Femur (tissue), 1 donor: ENCODE data around the gene RAET1L.
A peak's percentile ranks its signal among the peaks of the same experiment; 100 is the strongest.
"Not testable (repeated sequence)": the region's sequence is repeated elsewhere in the genome, so short reads cannot be mapped to it uniquely, and the experiment has no call there.

ENCODE experiments used
- DNase-seq: peaks from one replicate; pipeline ENCODE4 v3.0.0-alpha.2; 2017

Gene RAET1L

GRCh38 chr6:150043501-150044412 is 18.4 kb upstream of the RAET1L start:
- no peak for DNase-seq

- no peak for DNase-seq
These were observed 17.8 kb upstream of the RAET1L start for GRCh38 chr6:150043096-150043495.

DNA sequence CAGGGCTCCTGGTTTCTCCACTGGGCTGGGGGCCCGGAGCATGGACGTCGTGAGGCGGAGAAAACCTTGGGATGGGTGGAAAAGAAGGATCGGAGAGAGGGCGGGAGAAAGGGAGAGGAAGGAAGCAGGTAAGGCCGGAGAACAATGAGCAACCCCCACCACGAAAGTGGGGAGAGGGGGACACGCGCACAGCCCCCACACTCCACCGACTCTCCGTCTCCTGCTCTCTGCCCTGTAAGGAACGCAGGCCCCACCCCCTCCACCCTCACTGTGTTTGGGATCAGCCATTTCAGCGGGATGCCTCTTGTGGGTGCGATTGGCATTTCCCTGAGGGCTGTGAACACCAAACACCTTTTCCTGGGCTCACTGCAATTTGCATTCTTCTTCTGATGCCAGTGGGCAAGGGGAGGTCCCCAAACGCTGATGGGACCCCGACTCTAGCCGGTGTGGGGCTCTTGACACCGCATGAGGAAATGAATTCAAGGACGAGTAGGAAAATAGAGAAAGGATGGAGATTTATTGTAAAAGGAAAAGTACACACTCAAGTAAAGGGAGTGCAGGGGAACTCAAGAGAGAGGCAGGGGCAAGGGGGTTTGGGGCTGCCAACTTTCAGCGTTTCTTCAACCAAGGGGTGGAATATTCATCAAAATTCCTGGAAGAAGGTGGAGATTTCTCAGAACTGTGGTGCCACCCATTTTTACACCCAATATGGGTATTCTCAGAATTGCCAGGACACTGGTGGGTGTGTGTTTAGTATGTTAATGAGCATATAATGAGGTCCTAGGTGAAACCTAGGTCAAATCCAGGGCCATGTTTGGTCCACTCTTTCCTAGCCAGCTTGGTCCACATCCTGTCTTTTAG is 13.1 kb upstream of the RAET1L start:
- DNase-seq, result no peak

- DNase-seq, result no peak
These were observed 12.3 kb upstream of the RAET1L start for GRCh38 chr6:150037526-150038201.

GRCh38 chr6:150036081-150036480 is 10.7 kb upstream of the RAET1L start:
- DNase-seq, result peak; percentile 2

DNA sequence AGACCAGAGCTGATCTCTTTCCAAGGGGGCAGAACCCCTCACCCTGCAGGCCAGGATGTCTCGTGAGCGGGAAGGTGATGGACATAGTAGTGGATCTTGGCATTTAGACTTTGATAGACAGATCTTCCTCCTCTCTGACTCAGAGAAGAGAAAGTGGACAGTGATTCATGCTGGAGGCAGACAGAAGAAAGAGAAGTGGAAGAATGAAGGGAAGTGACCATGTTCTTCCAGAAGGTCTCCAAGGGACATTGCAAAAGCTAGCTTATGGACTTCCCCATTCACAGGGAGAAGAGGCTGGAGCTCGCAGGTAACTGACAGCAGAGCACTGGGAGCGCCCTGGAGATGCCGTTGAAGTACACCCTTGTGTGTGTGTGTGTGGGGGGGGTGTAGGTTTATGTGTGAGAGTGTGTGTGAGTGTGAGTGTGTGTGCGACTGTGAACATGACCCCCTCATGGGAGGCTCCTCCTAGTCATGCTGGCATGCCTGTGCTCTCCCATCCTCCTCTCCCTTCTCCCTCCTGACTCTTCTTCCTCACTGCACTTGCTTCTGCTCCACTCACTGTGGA is 8.0 kb upstream of the RAET1L start:
- DNase-seq, result no peak

GRCh38 chr6:150032598-150032997 is 7.3 kb upstream of the RAET1L start:
- DNase-seq, result no peak

- no peak for DNase-seq
These were observed 5.3 kb upstream of the RAET1L start for GRCh38 chr6:150030611-150031010.

GRCh38 chr6:150029749-150030148 is 4.4 kb upstream of the RAET1L start:
- no peak for DNase-seq

DNA sequence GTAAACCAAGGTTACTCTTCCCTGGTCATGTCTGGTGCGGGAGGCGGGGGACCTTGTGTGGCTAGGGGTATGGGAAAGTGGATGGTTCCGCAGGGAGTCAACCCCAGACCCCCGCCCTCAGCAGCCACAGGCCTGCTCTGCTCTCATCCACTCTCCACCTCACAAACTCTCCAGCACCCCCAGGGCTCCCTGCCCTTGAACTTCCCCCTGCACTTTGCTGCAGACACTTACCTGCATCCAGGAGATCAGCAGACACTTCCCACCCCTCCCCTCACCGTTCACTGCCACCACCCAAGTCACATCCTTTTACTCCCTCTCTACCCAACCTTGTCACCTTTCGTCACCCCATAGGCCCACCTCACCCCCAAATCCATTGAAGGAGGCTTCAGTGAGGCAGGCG is 3.9 kb upstream of the RAET1L start:
- DNase-seq, result no peak

DNA sequence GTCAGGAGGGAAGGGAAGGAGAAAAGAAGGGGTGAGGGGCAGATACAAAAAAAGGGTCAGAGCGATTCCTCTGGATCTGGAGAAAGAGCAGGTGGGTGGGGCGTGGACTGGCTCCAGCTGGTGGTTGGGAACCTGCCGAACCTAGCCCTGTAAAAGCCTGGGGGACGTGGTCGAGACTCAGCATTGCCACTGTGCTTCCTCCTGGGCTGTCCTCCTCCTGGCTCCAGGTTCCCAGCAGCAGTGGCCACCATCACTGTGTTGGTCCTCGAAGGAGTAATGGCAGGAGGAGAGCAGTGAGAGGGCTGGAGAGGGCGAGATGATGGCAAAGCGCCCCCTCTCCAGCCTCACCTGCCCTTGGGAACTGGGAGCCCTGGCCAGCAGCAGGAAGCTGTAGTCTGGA is 3.5 kb upstream of the RAET1L start:
- DNase-seq, result no peak

DNA sequence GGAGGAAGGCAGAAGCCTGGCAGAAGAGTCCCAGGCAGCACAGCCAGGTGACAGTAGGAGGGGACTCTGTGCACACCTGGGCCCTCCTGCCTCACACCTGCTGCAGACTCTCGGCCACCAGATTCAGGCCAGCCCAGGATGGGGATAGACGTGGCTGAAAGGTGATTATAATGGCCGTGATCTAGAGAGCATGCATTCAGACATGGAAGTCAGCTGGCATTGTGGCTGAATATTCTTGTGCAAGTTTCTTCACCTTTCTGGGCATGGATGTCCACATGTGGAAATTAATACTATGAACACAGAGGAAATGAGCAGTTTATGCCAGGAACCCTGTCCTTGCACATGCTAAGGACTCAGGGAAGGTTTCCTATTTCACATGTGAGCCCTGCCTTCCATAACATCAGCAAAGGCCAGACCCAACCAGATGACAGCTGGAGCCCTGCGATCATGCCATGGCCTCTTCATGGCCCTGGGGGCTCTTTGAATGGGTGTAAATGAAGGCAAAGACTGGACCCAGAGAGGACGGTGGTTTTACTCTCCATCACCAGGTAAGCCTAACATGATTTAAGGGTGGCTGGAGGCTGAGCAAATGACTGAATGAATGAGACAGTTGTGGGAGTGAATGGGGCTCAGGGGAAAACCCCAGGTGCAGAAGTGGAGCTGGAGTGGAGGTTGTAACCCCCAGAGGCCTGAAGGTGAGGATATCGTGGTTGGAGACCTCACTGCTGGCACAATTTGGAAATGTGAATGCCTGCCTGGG is 2.7 kb upstream of the RAET1L start:
- no peak for DNase-seq

DNA sequence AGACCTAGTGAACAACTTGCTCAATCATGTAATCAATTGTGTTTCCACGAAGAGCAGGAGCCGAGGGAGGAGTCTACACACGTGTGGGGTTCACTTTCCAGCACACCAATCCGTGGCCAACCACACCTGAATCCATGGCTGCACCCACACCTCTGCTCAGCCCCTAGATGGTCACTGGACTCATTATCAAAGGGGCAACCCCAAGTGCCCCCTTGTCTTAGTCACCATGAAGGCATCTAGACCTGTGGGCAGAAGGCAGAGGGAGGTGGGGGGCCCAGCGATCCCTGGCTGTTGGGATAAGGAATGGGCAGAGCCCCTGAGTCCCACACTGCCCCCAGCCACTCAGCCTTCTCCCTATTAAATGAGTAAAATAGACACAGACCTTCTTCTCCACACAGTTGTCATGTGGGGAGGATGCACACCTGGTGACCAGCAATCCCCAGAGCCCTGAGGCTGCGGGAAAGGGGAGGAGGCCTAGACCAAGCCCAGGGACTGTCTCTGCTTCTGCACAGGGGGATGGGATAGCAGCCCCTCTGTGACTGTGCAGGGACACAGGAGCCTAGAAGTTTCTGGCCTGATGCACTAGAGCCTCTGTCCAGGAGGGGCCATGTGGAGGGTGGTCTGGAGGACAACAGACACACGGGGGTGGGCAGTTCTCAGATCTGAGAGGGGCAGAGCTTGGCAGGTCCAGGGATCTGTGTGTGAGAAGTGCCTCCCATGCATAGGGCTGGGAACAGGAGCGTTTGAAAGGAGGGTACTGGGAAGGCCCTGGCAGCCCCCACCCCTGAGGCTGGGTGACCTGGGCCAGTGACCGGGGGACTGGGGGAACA is 1.9 kb upstream of the RAET1L start:
- no peak for DNase-seq

GRCh38 chr6:150024646-150025155 is 631 bp downstream of the RAET1L start:
- no peak for DNase-seq

- DNase-seq, result not testable (repeated sequence)
These were observed 1.3 kb downstream of the RAET1L start for GRCh38 chr6:150024021-150024420.

DNA sequence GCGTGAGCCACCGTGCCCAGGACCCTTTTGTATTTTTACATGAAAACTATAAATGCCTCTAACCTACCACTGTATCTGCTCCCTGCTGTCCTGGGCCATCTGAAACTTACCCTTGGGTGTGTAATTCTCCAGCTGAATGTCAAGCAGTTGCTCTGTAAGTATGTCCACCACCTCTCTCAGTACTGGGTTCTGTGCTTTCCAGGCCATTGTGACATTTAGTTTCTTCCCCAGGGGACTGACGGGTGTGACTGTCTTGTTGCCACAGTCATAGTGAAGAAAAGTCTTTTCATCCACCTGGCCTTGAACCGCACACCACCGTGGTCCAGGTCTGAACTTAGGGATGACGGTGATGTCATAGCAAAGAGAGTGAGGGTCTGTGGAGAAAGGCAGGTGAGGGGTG is 3.5 kb downstream of the RAET1L start:
- DNase-seq, result not testable (repeated sequence)

DNA sequence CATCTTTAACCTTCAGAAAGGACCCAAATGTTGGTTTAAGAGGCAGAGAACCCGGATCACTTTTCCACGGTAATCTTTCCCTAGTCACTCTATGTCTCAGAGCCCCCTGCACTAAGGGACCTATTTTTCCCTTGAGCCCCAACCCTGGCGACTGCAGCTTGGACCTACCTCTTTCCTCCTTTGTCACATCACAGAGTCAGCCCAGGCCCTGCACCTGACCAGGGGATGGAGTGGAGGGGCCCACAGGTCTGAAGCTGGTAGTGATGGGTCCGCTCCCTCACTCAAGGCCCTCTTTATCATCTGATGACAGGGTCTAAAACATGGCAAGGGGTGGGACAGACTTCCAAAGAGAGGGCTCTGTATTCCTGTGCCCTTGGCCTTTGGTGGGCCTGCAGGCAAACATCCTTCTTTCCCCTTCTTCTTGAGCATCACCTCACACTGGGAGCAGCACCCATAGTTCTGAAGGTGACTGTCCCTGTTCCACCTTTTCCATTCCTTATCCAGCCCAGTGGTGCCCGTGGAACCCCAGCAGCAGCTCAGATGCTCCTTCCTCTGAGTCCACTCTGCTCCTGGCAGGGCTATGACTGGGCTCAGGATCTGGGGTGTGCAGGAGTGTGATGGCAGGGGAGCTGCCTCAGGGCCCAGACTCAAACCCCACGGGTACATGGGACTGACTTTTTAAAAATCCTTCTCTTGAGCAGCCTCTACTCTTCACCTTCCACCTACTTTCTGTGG is 6.3 kb downstream of the RAET1L start:
- DNase-seq, result no peak

- not testable (repeated sequence) for DNase-seq
These were observed 8.2 kb downstream of the RAET1L start for GRCh38 chr6:150017186-150017521.

- DNase-seq, result peak; percentile 64
These were observed 8.8 kb downstream of the RAET1L start for GRCh38 chr6:150016324-150017185.
